Pons (tissue), 1 donor: ENCODE measurements around the gene VSTM2B.
A peak's percentile ranks its signal among the peaks of the same experiment; 100 is the strongest.

Experiments used
- DNase-seq: peaks from one replicate; pipeline ENCODE4 v3.0.0-alpha.2; 2016; ENCODE audit warnings: low spot score

Gene VSTM2B

GRCh38 chr19:29516358-29516725, 9.5 kb upstream of the VSTM2B start:
- no peak for DNase-seq

GRCh38 chr19:29516821-29517395, 8.9 kb upstream of the VSTM2B start:
- no peak for DNase-seq

GRCh38 chr19:29517412-29517811, 8.4 kb upstream of the VSTM2B start:
- no peak for DNase-seq

- DNase-seq: no peak
These were observed 7.8 kb upstream of the VSTM2B start for GRCh38 chr19:29517946-29518345.

- no peak for DNase-seq
These were observed 6.6 kb upstream of the VSTM2B start for GRCh38 chr19:29519146-29519545.

GRCh38 chr19:29519931-29520330, 5.9 kb upstream of the VSTM2B start:
- DNase-seq: no peak

- DNase-seq: peak; percentile 36
These were observed 5.4 kb upstream of the VSTM2B start for GRCh38 chr19:29520390-29520789.

- DNase-seq: no peak
These were observed 4.3 kb upstream of the VSTM2B start for GRCh38 chr19:29521291-29522075.

- DNase-seq: no peak
These were observed 2.2 kb upstream of the VSTM2B start for GRCh38 chr19:29523568-29523967.

GRCh38 chr19:29524201-29524911, 1.4 kb upstream of the VSTM2B start:
- DNase-seq: peak; percentile 85

GRCh38 chr19:29524912-29525831, 622 bp upstream of the VSTM2B start:
- peak; percentile 53 for DNase-seq

- DNase-seq: no peak
These were observed 1.1 kb downstream of the VSTM2B start for GRCh38 chr19:29526730-29527499.

- no peak for DNase-seq
These were observed 1.9 kb downstream of the VSTM2B start for GRCh38 chr19:29527500-29528328.

GRCh38 chr19:29528350-29528945, 2.7 kb downstream of the VSTM2B start:
- peak; percentile 74 for DNase-seq

- DNase-seq: no peak
These were observed 3.3 kb downstream of the VSTM2B start for GRCh38 chr19:29528946-29529645.

GRCh38 chr19:29529646-29530539, 4.1 kb downstream of the VSTM2B start:
- no peak for DNase-seq

GRCh38 chr19:29530540-29531457, 5.0 kb downstream of the VSTM2B start:
- DNase-seq: no peak
